ENCODE data around the gene ADAMTS13. TPM values are rescaled to one million over a fixed set of nuclear protein-coding genes. Genes with fewer than 3 reads are reported as not detected.

Gene ADAMTS13
- total and polyA plus RNA-seq, 2 donors (not counting 3 experiments of a cell fraction or from before 2014, with no cell fraction given), result 1.5 to 2.5 TPM

DNA sequence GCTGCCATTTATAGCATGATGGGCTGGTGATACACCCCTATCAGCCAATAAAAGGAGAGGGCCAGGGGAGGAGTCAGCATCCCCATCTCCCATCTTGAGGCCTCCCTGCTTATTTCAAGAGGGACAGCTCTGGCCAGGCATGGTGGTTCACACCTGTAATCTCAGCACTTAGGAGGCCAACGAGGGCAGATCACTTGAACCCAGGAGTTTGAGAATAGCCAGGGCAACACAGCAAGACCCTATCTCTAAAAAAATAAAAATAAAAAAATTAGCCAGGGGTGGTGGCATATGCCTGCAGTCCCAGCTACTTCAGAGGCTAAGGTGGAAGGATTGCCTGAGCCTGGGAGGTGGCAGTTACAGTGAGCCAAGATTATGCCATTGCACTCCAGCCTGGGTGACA is 14.1 kb upstream of the ADAMTS13 start:
- Histone ChIP-seq H4K20me1 (replicated peaks; ENCODE audit: control insufficient read depth, extremely low read depth, insufficient read depth, low read length) (no peaks in the 10 kb centered on the region), H3K9me1 (replicated peaks; ENCODE audit: control insufficient read depth, extremely low read depth, insufficient read depth, low read length) (no peaks in the 10 kb centered on the region), H3K27me3 (ENCODE audit: control insufficient read depth in 2 of 2, insufficient read depth in 2 of 2, low read length in 2 of 2) (no peaks in the 10 kb centered on the region), H3K36me3 (ENCODE audit: control insufficient read depth in 2 of 2, extremely low read depth in 1 of 2, insufficient read depth in 2 of 2, low read length in 2 of 2) (peaks cover 2 to 50% of the 10 kb centered on the region in 2 experiments), H2AFZ (ENCODE audit: low read depth, low read length) (no peak overlapping the region), H3K9me3 (replicated peaks; ENCODE audit: control insufficient read depth, insufficient read depth, low read length) (no peaks in the 10 kb centered on the region), H3K4me2 (ENCODE audit: insufficient read depth, low read length) (no peak overlapping the region), H3K4me3 (replicated peaks in 1 of 3; ENCODE audit: insufficient read depth in 1 of 3, low read depth in 1 of 3, low read length in 3 of 3) (no peak overlapping the region), H3K27ac (ENCODE audit: insufficient read depth, low read depth, low read length) (no peak overlapping the region), H3K4me1 (ENCODE audit: control insufficient read depth, extremely low read depth, insufficient read depth, low read length) (peaks cover 6% of the 10 kb centered on the region), H3K9ac (replicated peaks; ENCODE audit: extremely low read depth, insufficient read depth, low read length) (no peak overlapping the region), H3K79me2 (ENCODE audit: control insufficient read depth, insufficient read depth, low read length) (peaks cover 2% of the 10 kb centered on the region)
- no TSS peak for BruUV-seq (replicated peaks)
- DNase-seq (ENCODE audit: low read depth, low spot score), result no peak
- dilution Hi-C loops (cut with MboI; ENCODE audit: extremely low pct_ligation_motif_present, low sequenced_read_pairs), result no loop called here
- ChIA-PET POLR2A (no interaction called here), CTCF (no interaction called here)
- no peak for TF ChIP-seq POLR2A (IDR thresholded peaks at IDR 0.05; ENCODE audit: low read depth, low read length)
- TF ChIP-seq, protein P1, sequence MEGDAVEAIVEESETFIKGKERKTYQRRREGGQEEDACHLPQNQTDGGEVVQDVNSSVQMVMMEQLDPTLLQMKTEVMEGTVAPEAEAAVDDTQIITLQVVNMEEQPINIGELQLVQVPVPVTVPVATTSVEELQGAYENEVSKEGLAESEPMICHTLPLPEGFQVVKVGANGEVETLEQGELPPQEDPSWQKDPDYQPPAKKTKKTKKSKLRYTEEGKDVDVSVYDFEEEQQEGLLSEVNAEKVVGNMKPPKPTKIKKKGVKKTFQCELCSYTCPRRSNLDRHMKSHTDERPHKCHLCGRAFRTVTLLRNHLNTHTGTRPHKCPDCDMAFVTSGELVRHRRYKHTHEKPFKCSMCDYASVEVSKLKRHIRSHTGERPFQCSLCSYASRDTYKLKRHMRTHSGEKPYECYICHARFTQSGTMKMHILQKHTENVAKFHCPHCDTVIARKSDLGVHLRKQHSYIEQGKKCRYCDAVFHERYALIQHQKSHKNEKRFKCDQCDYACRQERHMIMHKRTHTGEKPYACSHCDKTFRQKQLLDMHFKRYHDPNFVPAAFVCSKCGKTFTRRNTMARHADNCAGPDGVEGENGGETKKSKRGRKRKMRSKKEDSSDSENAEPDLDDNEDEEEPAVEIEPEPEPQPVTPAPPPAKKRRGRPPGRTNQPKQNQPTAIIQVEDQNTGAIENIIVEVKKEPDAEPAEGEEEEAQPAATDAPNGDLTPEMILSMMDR (IDR thresholded peaks at IDR 0.05; ENCODE audit: extremely low read depth in 1 of 2, insufficient read depth in 1 of 2, low read depth in 1 of 2, low read length in 2 of 2), result no peak
- no peak for TF ChIP-seq MAX (IDR thresholded peaks at IDR 0.05; ENCODE audit: insufficient read depth, insufficient read length)
- TF ChIP-seq MYC (IDR thresholded peaks at IDR 0.05; ENCODE audit: low read depth, low read length), result no peak
- no peak for TF ChIP-seq JUN (IDR thresholded peaks at IDR 0.05; ENCODE audit: borderline replicate concordance, insufficient read depth, insufficient read length, low read depth)
- no peak for TF ChIP-seq GATA2 (IDR thresholded peaks at IDR 0.05; ENCODE audit: insufficient read depth, insufficient read length, low read depth, low read length)
- no peak for TF ChIP-seq EZH2 (IDR thresholded peaks at IDR 0.05; ENCODE audit: borderline replicate concordance, low read depth, low read length, severe bottlenecking)
- no peak for TF ChIP-seq FOS (IDR thresholded peaks at IDR 0.05; ENCODE audit: borderline replicate concordance, insufficient read depth, low read length)
- TF ChIP-seq POLR2AphosphoS5 (IDR thresholded peaks at IDR 0.05; ENCODE audit: insufficient read depth, low read depth, low read length), result no peak
- intact Hi-C loops (cut with micrococcal nuclease), result no loop called here
- FAIRE-seq, result no peak

Measured in endothelial cell of umbilical vein (primary cell).